HL-60 (cell line): ENCODE results near the gene NRP2.

ENCODE experiments used
- DNase-seq, 2 experiments: peaks; one replicate each; pipeline ENCODE4 v3.0.0-alpha.2; 2010 to 2020; ENCODE audit warnings: low read depth in 1 of 2, low spot score in 1 of 2
- H3K27ac ChIP-seq: fragments of 250-450 bp; sonication (Bioruptor Pico); replicated peaks from 2 replicates; pipeline ENCODE4 v1.5.1; 2020; ENCODE audit warnings: mild to moderate bottlenecking, moderate library complexity
- H3K27me3 ChIP-seq: fragments of 250-450 bp; sonication (Bioruptor Pico); 2 replicates; pipeline ENCODE4 v1.5.1; 2021; ENCODE audit warnings: mild to moderate bottlenecking, moderate library complexity; ENCODE audit not compliant: insufficient read depth, poor library complexity, severe bottlenecking
- H3K4me3 ChIP-seq: replicated peaks from 2 replicates; pipeline ENCODE4 v1.5.1; 2011; ENCODE audit warnings: mild to moderate bottlenecking, control low read depth, low read length; ENCODE audit not compliant: insufficient read depth
- CTCF ChIP-seq: IDR thresholded peaks from one replicate; pipeline ENCODE4 v1.5.1; 2011; ENCODE audit warnings: low read length, control low read depth, inconsistent platforms; ENCODE audit not compliant: insufficient read depth
- GABPA ChIP-seq: IDR thresholded peaks from 2 replicates; pipeline ENCODE4 v1.6.1; 2012; ENCODE audit warnings: low read depth
- POLR2AphosphoS5 ChIP-seq: IDR thresholded peaks from 2 replicates; pipeline ENCODE4 v1.6.1; 2012; ENCODE audit warnings: low read depth
- REST ChIP-seq: IDR thresholded peaks from 2 replicates; pipeline ENCODE4 v1.6.1; 2012; ENCODE audit warnings: low read depth; ENCODE audit not compliant: insufficient replicate concordance
- SPI1 ChIP-seq: IDR thresholded peaks from 2 replicates; pipeline ENCODE4 v1.6.1; 2012; ENCODE audit warnings: low read depth, mild to moderate bottlenecking, borderline replicate concordance

NRP2 gene

GRCh38 chr2:205686783-205687640 is 4.7 kb downstream of the NRP2 start:
- TF ChIP-seq POLR2AphosphoS5 (no peak), REST (no peak), SPI1 (no peak), CTCF (no peak), GABPA (no peak)
- DNase-seq, result no peak
- H3K27me3 ChIP-seq, result peaks cover 62% of the 10 kb centered on the region
- H3K27ac ChIP-seq, result no peak overlapping the region
- H3K4me3 ChIP-seq, result no peak overlapping the region

- no peak for TF ChIP-seq GABPA
- no peak for TF ChIP-seq CTCF
- no peak for TF ChIP-seq REST
- no peak for TF ChIP-seq SPI1
- no peak for TF ChIP-seq POLR2AphosphoS5
- DNase-seq, result no peak
- Histone ChIP-seq H3K4me3 (no peak overlapping the region), H3K27me3 (peaks cover 58% of the 10 kb centered on the region), H3K27ac (no peak overlapping the region)
Measured at GRCh38 chr2:205687641-205687956, 5.3 kb downstream of the NRP2 start.

GRCh38 chr2:205688417-205689200 is 6.3 kb downstream of the NRP2 start:
- no peak for DNase-seq
- H3K27ac ChIP-seq, result no peak overlapping the region
- H3K4me3 ChIP-seq, result no peak overlapping the region
- TF ChIP-seq REST (no peak), POLR2AphosphoS5 (no peak), SPI1 (no peak), CTCF (no peak), GABPA (no peak)
- peaks cover 48% of the 10 kb centered on the region for H3K27me3 ChIP-seq
